Gastrocnemius medialis (tissue), 4 donors: ENCODE measurements around the gene SUPT20HL2.
"Not testable (repeated sequence)": the region's sequence is repeated elsewhere in the genome, so short reads cannot be mapped to it uniquely, and the experiment has no call there.

Experiments used
- CTCF ChIP-seq, 5 experiments: fragments of 450-650 bp in 3 of 5; fragments of 200-600 bp in 2 of 5; sonication (generic) in 2 of 5; IDR thresholded peaks in 4 of 5; conservative IDR thresholded peaks in 1 of 5; 1 replicate in 4 of 5; 2 replicates in 1 of 5; pipeline ENCODE4 v1.5.1; 2016 to 2019; ENCODE audit warnings: antibody characterized with exemption in 5 of 5, mild to moderate bottlenecking in 3 of 5, moderate library complexity in 3 of 5
- POLR2A ChIP-seq, 2 donors: fragments of 450-650 bp; IDR thresholded peaks; one replicate each; pipeline ENCODE4 v1.6.1; 2017; ENCODE audit warnings: antibody characterized with exemption in 2 of 2, mild to moderate bottlenecking in 2 of 2, moderate library complexity in 2 of 2

DNA sequence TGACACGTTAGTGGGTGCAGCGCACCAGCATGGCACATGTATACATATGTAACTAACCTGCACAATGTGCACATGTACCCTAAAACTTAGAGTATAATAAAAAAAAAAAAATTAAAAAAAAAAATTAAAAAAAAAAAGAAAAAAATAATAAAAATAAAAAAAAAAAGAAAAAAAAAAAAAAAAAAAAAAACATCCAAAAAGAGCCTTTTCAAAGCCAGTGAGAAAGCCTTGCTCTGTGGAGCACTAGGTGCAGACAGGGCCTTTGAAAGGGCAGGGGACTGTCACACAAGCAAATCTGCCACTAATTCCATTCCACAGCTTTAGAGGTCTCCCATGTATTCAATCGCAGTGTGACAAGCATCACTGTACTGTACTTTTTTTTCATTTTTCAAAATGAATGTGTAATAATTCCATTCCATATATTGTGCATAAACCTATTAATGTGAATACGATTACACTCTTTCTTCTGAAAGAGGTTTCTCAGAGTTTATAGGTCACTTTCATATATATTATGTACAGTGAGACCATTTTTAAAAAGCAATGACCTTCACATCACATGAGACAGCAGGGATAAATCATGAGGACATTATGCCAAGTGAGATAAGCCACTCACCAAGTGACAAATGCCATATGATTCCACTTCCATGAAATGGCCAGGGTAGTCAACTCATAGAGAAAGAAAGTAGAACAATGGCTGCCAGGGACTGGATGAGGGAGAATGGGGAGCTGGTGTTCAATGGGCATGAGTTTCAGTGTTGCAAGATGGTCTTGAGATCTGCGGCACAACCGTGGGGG is 4.1 kb downstream of the SUPT20HL2 start:
- not testable (repeated sequence) for TF ChIP-seq CTCF (IDR thresholded peaks at IDR 0.05 in 4 of 5, conservative IDR thresholded peaks at IDR 0.05 in 1 of 5); POLR2A (IDR thresholded peaks at IDR 0.05)
